Fibroblast of the aortic adventitia (primary cell): Measurements from ENCODE around the gene LRRK2. TPM values are rescaled to one million over a fixed set of nuclear protein-coding genes. Genes with fewer than 3 reads are reported as not detected.

Experiments used
- DNase-seq: peaks from one replicate; pipeline ENCODE4 v3.0.0-alpha.2; 2010; ENCODE audit warnings: low read depth
- H3K4me3 ChIP-seq: 2 replicates; pipeline ENCODE4 v1.5.1; 2011; ENCODE audit warnings: low read depth, mild to moderate bottlenecking, control low read depth, low read length, moderate library complexity
- CTCF ChIP-seq: IDR thresholded peaks from 2 replicates; pipeline ENCODE4 v1.5.1; 2011; ENCODE audit warnings: mild to moderate bottlenecking, low read length, control low read depth, inconsistent platforms; ENCODE audit not compliant: insufficient read depth
- total RNA-seq: library from RNA; depleted of rRNA; stranded (reverse); fragments of >200 nt; gene quantifications from 2 replicates; pipeline ENCODE4 v1.2.3, GENCODE V29; 2012; ENCODE audit warnings: low replicate concordance

Gene LRRK2
- total RNA-seq, 1 donor: 22.1 TPM

GRCh38 chr12:40324261-40324660, 99.5 kb downstream of the LRRK2 start:
- no peak for DNase-seq
- TF ChIP-seq CTCF: no peak
- H3K4me3 ChIP-seq: no peak overlapping the region

- peak; percentile 59 for TF ChIP-seq CTCF
- H3K4me3 ChIP-seq: no peak overlapping the region
- DNase-seq: peak; percentile 14
Observed at GRCh38 chr12:40325349-40325960, 100.7 kb downstream of the LRRK2 start.

- peak; percentile 7 for DNase-seq
- no peak for TF ChIP-seq CTCF
- no peak overlapping the region for H3K4me3 ChIP-seq
Observed at GRCh38 chr12:40327535-40327934, 102.7 kb downstream of the LRRK2 start.

- no peak for DNase-seq
- no peak for TF ChIP-seq CTCF
- H3K4me3 ChIP-seq: no peak overlapping the region
Observed at GRCh38 chr12:40330180-40330579, 105.4 kb downstream of the LRRK2 start.

GRCh38 chr12:40331886-40332285, 107.1 kb downstream of the LRRK2 start:
- TF ChIP-seq CTCF: no peak
- no peak overlapping the region for H3K4me3 ChIP-seq
- DNase-seq: no peak

- peak; percentile 5 for TF ChIP-seq CTCF
- no peak overlapping the region for H3K4me3 ChIP-seq
- DNase-seq: no peak
Observed at GRCh38 chr12:40335991-40336390, 111.2 kb downstream of the LRRK2 start.
